Measurements from ENCODE around the gene JAKMIP2. TPM values are rescaled to one million over a fixed set of nuclear protein-coding genes. Genes with fewer than 3 reads are reported as not detected.

JAKMIP2 gene
- total and polyA plus RNA-seq, 10 of the 15 experiments (the other 5 are each of a cell fraction or from before 2014, with no cell fraction given) = 0.51 to 1.8 (median 0.89) TPM

DNA sequence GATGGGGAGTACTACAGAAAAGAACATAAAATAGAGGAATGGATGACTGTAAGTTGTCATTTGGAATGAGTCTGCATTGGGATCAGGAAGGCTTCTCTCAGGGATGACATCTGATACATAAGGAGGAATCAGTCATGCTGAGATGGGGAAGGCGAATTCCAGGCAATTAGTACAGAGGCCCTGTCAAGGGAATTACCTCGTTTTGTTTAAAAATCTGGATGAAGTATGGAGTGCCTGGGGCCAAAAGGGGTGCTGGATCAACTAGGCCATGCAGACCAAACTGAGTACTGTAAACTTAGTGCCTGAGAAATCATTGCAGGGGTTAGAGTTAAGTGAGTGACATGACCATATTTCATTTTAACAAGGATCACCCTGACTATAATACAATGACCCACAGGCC, 30.5 kb downstream of the JAKMIP2 start:
- WGBS (ENCODE audit: insufficient coverage, insufficient replicate concordance, low lambda C conversion rate, missing lambda C conversion rate) = 0% methylated on average over 2 of the region's 2 CpGs
- in situ Hi-C loops (cut with MboI) (no loop called here), intact Hi-C loops (cut with micrococcal nuclease; ENCODE audit: unreplicated experiment) (no loop called here)
- ChIA-PET SMC1A (ENCODE audit: uncharacterized antibody, unreplicated experiment) (no interaction called here), RAD21 (ENCODE audit: unreplicated experiment) (no interaction called here), POLR2A (no interaction called here), CTCF (no interaction called here)
- Histone ChIP-seq H3K79me2 (ENCODE audit: control insufficient read depth, insufficient read depth, low read length) (no peaks in the 10 kb centered on the region), H3K4me2 (ENCODE audit: control insufficient read depth, insufficient read depth) (no peak overlapping the region), H3K27ac (ENCODE audit: control insufficient read depth, insufficient read depth) (no peak overlapping the region), H2AFZ (ENCODE audit: control insufficient read depth, low read depth, low read length) (no peak overlapping the region), H3K4me1 (ENCODE audit: control insufficient read depth, insufficient read depth, low read length) (no peaks in the 10 kb centered on the region), H4K20me1 (ENCODE audit: control insufficient read depth, insufficient read depth) (no peaks in the 10 kb centered on the region), H3K27me3 (replicated peaks in 1 of 2; ENCODE audit: control insufficient read depth in 2 of 2, insufficient read depth in 2 of 2, low read length in 1 of 2) (no peaks in the 10 kb centered on the region), H3K4me3 (no peak overlapping the region), H3K9me3 (replicated peaks; ENCODE audit: control insufficient read depth, insufficient read depth, low read length) (no peaks in the 10 kb centered on the region), H3K9ac (ENCODE audit: control insufficient read depth, insufficient read depth, low read length) (no peak overlapping the region), H3K36me3 (ENCODE audit: control insufficient read depth in 2 of 2, insufficient read depth in 2 of 2, low read length in 1 of 2) (no peaks in the 10 kb centered on the region)
- FAIRE-seq (no peak), DNase-seq (ENCODE audit: low read depth, low spot score) (no peak), ATAC-seq (no peak)
- TF ChIP-seq, protein P1, sequence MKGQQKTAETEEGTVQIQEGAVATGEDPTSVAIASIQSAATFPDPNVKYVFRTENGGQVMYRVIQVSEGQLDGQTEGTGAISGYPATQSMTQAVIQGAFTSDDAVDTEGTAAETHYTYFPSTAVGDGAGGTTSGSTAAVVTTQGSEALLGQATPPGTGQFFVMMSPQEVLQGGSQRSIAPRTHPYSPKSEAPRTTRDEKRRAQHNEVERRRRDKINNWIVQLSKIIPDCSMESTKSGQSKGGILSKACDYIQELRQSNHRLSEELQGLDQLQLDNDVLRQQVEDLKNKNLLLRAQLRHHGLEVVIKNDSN (IDR thresholded peaks at IDR 0.05; ENCODE audit: borderline replicate concordance, extremely low read length, insufficient read depth, low read depth, low read length) = no peak
- no peak for TF ChIP-seq JUNB (IDR thresholded peaks at IDR 0.05)
- TF ChIP-seq TBL1XR1 (IDR thresholded peaks at IDR 0.05; ENCODE audit: low read depth, low read length) = no peak
- TF ChIP-seq NFYB (IDR thresholded peaks at IDR 0.05; ENCODE audit: insufficient read depth, low read depth, low read length) = no peak
- TF ChIP-seq, protein P2, sequence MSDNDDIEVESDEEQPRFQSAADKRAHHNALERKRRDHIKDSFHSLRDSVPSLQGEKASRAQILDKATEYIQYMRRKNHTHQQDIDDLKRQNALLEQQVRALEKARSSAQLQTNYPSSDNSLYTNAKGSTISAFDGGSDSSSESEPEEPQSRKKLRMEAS (IDR thresholded peaks at IDR 0.05; ENCODE audit: low read depth, low read length) = no peak
- TF ChIP-seq, protein P3, sequence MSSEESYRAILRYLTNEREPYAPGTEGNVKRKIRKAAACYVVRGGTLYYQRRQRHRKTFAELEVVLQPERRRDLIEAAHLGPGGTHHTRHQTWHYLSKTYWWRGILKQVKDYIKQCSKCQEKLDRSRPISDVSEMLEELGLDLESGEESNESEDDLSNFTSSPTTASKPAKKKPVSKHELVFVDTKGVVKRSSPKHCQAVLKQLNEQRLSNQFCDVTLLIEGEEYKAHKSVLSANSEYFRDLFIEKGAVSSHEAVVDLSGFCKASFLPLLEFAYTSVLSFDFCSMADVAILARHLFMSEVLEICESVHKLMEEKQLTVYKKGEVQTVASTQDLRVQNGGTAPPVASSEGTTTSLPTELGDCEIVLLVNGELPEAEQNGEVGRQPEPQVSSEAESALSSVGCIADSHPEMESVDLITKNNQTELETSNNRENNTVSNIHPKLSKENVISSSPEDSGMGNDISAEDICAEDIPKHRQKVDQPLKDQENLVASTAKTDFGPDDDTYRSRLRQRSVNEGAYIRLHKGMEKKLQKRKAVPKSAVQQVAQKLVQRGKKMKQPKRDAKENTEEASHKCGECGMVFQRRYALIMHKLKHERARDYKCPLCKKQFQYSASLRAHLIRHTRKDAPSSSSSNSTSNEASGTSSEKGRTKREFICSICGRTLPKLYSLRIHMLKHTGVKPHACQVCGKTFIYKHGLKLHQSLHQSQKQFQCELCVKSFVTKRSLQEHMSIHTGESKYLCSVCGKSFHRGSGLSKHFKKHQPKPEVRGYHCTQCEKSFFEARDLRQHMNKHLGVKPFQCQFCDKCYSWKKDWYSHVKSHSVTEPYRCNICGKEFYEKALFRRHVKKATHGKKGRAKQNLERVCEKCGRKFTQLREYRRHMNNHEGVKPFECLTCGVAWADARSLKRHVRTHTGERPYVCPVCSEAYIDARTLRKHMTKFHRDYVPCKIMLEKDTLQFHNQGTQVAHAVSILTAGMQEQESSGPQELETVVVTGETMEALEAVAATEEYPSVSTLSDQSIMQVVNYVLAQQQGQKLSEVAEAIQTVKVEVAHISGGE (CRISPR knock-in tag; IDR thresholded peaks at IDR 0.05) = no peak
- TF ChIP-seq CBX3 (IDR thresholded peaks at IDR 0.05; ENCODE audit: borderline replicate concordance, low read depth) = no peak
- TF ChIP-seq, protein P4, sequence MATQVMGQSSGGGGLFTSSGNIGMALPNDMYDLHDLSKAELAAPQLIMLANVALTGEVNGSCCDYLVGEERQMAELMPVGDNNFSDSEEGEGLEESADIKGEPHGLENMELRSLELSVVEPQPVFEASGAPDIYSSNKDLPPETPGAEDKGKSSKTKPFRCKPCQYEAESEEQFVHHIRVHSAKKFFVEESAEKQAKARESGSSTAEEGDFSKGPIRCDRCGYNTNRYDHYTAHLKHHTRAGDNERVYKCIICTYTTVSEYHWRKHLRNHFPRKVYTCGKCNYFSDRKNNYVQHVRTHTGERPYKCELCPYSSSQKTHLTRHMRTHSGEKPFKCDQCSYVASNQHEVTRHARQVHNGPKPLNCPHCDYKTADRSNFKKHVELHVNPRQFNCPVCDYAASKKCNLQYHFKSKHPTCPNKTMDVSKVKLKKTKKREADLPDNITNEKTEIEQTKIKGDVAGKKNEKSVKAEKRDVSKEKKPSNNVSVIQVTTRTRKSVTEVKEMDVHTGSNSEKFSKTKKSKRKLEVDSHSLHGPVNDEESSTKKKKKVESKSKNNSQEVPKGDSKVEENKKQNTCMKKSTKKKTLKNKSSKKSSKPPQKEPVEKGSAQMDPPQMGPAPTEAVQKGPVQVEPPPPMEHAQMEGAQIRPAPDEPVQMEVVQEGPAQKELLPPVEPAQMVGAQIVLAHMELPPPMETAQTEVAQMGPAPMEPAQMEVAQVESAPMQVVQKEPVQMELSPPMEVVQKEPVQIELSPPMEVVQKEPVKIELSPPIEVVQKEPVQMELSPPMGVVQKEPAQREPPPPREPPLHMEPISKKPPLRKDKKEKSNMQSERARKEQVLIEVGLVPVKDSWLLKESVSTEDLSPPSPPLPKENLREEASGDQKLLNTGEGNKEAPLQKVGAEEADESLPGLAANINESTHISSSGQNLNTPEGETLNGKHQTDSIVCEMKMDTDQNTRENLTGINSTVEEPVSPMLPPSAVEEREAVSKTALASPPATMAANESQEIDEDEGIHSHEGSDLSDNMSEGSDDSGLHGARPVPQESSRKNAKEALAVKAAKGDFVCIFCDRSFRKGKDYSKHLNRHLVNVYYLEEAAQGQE (IDR thresholded peaks at IDR 0.05; ENCODE audit: low read depth, low read length) = no peak
- no TSS peak for BruUV-seq (replicated peaks)

Measured in GM12878 (cell line).